Activated CD8-positive, alpha-beta memory T cell treated with anti-CD3 and anti-CD28 coated beads, Interleukin-2, amount 50 U/mL, for 1 hour (primary cell): ENCODE measurements around the gene CD40.
A peak's percentile ranks its signal among the peaks of the same experiment; 100 is the strongest.

Experiments used
- DNase-seq: peaks from one replicate; pipeline ENCODE4 v3.0.0-alpha.2; 2020; ENCODE audit errors: extremely low read depth

Gene CD40

DNA sequence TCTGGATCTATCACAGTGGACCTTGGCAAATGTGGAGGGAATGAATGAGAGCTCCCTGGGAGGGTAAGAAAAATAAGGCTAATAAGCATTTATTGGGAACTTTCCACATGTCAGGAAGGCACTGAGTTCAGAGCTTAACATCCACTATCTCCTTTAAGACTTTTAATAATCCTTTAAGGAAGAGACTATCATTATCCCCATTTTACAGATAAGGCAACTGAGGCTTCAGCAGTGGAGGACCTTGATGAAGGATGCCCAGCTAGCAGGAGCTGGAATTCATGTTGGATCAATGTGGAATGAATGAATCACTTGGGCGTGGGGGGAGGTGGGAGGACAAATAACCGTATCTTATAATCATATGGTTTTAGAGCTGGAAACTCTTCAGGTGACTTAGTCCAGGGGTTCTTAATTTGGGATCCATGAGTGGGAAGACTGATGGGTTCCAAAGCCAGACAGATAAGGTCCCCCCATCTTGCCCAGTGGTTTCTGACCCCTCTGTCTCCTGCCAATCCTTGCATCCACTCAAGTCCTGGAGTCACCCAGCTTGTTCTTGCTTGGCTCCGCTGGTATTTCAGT, 54.9 kb downstream of the CD40 start:
- DNase-seq: no peak

DNA sequence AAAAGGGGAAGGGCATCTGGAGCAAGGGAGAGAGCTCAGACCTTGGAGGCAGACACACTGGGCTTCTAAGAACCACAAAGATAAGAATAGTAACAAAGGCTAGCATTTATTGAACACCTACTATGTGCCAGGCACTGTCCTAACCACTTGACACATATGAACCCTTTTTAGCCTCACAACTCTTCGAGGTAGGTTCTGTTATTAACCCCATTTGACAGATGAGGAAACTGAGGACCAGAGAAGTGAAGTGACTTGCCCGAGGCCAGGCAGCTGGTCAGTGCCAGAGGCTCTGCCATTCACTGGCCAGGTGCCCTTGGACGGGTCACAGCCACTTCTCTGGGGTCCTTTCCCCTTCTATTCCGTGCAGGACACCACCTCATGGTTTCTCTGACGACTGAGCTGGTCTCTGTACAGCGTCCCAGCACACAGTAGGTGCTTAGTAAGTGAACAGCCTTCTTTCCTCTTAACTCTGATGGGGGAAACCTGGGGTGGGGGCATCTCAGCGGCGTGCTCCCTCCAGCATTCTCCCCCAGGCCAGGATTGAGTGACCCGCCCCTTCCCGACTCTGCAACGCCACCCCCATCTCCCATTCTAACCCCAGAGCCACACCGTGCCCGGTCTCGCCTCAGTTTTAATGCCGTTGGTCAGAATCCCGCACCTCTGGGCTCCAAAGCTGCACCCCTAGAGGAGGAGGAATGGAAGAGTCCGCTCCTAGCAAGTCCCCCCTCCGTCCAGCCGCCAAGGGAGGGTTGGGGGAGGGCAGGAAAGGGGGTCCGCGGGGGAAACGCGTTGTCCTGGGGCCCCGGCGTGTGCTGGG, 55.7 kb downstream of the CD40 start:
- no peak for DNase-seq

DNA sequence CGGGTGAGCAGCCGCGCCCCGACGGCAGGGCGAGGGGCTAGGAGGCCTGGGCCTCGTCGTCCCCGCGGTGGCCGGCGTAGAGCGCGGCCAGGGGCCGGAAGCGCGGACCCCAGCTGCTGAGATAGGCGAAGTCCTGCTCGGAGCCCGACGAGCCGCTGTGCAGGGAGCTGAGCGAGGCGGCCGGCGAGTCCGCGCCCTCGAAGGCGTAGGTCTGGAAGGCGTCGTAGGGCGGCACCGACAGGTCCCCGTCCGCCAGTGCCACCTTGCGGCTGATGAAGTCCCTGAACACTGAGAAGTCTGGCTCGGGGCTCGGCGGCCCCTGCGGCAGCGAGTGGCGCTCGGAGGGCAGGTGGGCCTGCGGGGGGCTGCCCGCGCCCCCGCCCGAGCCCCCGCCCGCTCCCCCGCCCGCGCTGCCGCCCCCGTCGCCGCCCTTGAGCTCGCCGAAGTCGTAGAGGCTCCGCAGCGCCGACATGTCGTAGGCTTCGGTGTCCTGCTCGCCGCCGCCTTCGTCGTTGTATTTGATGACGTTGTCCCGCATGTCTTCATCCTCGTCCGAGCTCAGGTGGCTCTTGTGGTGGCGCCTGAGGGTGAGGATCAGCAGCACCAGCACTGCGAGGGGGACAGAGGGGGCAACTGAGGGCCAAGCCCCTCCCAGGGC, 56.5 kb downstream of the CD40 start:
- DNase-seq: peak; percentile 17

DNA sequence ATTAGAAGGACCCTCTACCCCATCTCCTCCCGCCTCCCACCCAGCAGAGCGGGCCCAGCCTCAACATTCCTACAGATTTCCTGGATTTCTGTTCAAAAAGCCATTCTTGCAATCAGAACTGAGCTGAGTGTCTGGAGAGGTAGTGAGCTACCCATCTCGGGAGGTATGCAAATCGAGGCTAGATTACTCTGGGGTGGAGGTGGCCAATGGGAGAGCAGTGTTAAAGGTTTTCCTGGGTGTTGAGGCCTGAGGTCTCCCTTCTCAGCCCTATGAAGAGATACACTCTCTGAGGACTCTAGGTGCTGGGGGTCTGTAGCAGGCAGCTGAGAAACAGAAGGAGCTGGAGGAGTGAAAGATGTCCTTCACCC, 57.0 kb downstream of the CD40 start:
- no peak for DNase-seq

DNA sequence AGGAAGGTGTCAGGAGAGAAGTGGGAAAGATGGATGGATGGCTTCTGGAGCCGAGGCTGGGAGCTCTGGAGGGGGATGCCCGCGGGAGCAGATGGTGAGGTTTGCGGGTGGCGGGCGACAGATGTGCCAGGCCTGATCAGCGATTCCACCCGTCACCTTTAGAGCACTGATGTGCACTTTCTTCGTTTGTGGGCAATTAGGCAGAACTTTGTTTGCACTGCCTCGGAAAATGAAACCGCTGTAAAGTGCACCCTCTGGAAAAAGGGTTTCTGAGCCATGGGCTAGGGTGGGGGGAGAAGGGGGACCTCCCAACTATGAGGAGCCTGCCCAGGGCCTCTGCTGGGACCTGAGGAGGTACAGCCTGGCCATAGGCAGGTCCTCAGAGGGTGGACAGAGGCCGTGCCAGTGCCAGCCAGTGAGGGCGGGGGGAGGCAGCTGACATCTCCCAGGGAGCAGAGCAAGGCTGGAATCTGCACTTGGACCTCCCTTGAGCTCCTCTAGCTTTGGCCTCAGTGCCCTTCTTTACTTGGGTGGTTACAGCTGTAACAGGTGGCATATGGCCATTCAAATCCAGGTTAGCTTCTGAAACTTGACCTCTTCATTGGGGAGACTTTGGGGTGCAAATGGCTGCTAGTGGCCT, 58.7 kb downstream of the CD40 start:
- no peak for DNase-seq

DNA sequence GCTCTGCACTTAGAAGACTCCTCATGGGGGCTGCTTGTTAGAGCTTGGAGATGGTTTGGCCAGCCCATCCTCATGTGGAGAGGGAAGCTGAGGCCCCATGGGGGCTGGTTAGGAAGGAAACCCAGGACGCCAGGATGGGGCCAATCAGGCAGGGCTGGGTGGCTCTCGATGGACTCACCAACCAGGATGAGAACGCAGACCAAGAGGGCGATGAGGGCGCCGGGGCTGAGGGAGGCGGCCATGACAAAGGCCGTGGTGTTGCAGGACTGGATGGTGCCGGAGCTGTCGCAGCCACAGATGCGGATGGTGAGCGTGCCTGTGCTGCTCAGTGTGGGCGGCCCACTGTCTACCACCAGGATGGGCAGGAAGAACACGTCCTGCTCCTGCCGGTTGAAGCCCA, 59.7 kb downstream of the CD40 start:
- DNase-seq: no peak

DNA sequence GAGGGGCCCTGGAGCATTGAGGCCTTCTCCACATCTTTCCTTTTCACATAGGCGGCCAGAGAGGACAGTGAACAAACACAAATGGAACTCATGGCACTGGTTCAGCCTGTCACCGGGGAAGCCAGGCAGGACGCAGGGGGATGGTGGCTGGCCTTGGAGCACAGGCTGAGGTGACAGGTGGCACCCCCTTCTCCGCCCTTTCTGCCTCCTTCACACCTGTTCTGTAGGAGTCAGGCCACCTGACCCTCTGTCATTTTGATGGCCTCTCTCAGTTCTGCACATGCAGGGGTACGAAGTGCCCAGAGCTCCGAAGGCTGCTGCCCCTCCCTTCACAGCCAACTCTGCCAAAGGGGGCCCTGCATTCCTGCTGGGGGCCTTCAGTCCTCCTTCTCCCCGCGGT, 60.8 kb downstream of the CD40 start:
- no peak for DNase-seq
